ENCODE results near the gene CC2D1B.

The CC2D1B gene

DNA sequence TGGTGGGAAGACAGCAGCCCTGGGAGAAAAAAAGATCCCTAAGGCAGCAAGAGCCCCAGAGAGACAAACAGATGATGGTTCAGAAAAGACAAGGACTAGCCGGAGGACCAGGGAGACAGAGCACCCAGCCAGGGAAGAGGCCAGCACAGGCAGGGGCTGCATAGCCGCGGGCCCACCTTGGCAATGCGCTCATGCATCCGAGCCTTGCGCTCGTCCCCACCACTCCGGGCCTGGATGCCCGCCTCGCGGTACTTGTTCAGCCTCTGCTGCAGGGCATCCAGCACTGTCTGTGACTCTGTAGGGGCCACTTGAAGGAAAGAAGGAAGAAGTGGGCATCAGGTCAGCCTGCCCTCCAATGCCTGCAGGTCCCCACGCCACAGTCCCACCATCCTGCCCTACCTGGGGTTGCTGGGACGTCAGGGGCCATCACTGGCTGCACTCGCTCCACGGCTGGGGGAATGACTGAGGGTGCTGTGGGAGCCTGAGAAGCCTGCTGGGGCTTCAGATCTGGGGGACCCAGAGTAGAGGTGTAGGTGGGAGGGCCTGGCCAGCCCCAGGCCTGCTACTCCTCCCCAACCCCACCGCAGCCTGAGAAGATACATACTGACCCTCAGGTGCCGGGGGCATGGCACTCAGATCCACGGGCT lies 7.0 kb downstream of the CC2D1B start:
- no peak for DNase-seq

DNA sequence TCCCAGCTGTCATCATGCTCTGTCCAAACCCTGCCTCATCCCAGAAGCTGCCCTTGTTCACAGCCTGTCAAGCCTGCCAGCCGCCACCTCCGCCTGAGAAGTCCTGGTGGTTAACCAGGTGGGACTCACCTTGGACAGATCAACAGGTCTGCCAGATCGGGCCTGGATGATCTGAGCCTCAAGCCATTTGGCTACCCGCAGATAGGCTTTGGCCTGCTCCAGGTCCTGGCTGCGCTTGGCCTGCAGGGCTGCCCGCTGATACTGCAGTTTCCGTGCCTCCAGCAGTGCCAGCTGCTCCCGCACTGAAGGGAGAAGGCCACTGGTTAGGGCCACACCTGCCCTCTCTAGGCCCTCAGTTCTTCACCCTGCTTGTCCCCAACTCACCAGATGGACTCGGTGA lies 8.6 kb downstream of the CC2D1B start:
- no peak for DNase-seq

DNA sequence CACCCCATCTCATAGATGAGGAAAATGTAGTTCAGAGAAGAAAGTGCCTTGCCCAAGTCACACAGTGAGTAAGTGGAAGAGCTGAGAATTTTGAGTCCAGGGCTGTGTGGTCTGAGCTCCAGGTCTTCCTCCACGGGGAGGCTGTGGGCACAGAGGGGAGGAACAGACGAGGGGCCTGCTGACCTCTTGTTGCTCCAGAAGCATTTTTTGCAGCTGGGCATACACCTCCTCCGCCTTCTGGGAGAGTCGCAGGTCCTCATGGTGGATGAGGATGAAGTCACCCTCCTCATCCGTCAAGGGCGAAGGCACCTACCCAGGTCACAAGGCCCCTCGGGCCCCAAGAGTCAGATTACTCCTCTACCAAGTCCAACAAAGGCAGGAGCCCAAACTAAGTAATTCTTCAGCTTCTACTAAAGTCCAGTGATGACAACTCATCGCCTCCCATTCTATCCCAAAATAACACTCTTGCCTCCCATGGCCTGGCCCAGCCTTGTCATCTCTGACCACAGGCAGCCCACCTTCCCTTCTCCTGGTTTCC lies 9.1 kb downstream of the CC2D1B start:
- no peak for DNase-seq

DNA sequence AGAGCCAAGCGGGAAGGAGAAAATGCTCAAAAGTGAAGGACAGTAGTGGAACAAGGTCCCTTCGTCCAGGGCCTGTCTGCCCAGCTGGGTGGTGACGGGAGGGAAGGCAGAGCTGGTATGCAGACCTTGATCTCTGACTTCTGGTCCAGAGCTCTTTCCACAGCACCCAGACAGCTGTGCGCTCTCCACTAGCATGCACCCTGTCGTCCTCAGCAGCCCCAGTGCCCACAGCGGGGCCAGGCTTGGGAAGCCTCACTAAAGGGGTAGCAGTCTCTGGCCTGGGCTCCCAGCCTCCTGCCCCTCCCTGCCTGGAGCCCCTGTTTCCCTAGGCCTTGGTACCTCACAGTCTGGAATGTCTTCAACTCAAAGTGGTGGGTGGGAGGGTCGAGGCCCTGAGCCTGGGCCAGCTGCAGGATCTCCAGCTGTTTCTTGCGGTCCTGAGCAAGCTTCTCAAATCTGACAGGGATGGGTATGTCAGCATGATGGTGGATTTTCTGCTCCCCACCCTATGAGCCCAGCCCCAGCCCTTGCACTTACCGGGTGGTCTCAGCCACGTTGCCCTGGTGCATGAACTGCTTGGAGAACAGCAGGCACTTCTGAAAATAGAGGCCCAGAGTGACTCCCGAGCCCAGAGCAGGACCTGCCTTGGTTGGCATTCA lies 10.0 kb downstream of the CC2D1B start:
- no peak for DNase-seq

DNA sequence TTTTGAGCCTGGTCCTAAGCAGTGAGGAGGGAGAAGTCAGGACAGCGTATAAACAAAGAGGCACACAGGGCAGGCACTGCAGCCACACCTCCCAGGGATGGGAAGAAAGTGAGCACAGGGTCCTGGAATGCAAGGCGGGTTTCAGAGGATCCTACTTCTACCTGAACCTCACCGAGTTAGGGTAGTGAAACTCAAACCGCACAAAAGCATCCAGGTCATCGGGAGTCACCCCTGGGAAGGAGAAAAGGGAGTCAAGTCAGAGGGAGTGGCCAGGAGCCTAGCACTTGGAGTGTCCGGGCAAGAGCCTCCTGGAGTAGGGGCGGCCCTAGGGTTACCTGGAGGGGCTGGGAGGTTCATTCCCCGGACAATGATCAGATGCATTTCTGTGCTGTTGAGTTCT lies 10.6 kb downstream of the CC2D1B start:
- no peak for DNase-seq

DNA sequence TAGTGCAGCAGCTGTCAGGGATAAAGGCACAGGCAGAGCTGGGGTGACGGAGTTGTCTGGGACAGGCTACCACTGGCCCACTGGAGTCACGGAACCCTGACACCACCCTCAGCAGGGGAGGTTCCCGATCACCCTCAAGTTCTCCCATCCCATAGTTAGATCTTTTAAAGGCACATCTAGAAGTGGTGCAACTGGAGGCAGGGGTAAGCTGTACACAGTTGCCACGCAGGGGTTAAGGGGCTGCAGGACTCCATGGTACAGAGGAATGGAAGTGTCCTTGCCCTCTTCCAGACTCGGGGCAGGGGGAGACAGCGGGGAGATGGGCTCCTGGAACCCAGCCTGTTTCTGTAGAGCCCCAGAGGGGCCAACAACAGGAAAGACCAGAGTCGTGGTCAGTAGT lies 13.3 kb downstream of the CC2D1B start:
- no peak for DNase-seq

DNA sequence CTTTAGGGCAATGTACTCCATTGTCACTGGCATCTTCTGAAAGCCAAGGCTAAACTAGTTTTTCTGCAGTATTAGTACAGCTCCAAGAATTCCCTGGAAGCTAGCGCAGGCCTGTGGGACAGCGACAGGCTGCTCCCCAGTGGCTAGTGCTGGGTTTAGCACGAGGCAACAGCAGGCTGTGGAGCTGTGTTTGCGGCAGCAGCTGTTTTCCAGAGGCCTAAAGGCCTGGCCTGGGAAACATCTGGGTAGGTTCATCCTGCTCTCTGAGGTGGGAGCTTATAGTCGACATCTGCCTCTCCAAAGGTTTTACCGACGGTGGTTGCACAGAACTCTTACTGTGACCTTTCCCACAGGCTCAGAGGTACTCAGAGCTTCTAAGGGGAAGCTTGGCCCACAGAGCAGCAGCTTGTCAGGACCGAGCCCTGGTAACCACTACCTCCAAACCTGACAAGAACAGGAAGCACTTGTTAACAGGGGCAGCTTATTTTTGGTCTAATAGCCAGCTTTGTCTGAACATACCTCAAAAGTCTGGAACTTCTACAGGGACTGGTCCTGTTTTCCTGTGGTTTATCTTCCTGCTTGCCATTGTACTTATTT lies 17.2 kb downstream of the CC2D1B start:
- no peak for DNase-seq

DNA sequence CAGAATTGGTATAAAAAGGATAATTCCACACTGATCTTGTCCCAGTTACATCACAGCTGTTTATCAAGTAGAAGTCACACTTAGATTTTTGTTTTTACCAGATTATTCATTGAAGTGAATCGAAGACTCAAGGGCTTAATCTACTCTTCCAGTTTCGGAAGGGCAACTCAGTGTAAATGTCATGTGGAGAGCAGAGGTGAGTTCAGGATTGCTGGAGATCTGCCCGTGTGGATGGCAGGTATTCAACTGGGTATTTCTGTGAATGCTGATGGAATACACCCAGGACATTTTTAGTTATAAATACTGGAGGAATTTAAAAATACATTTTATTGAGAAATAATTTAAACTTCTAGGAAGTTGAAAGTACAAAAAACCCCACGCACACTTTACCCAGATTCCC lies 19.4 kb downstream of the CC2D1B start:
- DNase-seq = no peak

DNA sequence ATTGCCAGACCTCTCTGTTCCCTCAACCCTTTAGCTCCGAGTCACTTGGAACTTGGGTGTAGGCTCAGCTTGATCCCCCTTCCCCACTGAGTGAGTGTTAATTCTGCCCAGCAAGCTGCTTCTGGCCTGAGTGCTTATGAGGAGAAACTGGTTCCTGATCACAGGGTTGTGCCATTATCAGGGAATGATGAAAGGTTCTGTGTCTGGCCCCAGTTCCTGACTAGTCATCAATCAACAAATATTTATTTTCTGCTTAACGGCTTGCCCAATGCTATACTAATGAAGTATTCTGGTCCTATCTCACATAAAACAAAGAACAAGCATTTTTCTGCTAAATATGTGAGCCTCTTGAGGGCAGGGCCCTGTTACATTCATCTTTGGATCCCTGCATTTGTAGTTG lies 20.8 kb downstream of the CC2D1B start:
- no peak for DNase-seq

DNA sequence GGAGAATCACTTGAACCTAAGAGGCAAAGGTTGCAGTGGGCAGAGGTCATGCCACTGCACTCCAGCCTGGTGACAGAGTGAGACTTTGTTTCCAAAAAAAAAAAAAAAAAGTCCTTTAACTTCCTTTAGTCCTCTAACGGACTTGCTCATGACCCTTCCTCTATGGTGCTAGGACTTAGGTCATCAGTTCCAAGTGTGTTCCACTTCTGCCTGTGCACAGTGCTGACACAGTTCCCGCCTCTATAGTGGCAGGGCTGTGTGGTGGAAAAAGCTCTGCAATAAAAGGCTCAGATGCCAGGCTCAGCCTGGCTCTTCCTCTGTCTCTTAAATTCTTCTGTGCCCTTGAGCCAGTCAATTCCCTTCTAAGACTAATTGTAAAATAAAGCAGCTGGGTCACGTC lies 22.0 kb downstream of the CC2D1B start:
- DNase-seq = no peak

DNA sequence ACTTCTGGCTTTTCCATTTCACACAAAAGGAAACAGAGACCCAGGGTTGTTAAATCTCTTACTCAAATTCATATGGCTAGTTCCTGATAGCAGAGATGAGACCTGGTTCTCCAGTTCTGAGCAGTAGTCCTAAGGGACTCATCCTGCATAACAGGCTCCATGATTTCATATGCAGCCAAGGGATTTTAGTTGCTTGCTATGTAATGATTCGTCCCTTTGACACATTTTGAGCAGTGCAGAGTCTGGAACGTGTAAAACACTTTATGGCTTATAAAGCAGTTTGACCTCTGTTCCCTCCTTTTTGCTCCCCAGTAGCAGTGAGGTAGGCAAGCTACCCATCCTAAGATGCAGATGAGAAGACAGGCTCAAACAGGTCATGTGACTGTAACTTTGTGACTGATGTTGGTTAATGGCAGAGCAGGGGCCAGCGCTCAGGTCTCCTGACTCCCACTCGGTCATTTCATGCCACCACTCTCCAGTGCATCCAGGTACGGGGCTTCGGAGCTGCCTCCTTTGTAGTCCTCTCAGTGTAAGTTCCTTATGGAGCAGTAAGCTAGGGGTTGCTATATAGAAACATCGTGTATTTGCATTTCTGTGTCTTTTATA lies 24.2 kb downstream of the CC2D1B start:
- DNase-seq = no peak

DNA sequence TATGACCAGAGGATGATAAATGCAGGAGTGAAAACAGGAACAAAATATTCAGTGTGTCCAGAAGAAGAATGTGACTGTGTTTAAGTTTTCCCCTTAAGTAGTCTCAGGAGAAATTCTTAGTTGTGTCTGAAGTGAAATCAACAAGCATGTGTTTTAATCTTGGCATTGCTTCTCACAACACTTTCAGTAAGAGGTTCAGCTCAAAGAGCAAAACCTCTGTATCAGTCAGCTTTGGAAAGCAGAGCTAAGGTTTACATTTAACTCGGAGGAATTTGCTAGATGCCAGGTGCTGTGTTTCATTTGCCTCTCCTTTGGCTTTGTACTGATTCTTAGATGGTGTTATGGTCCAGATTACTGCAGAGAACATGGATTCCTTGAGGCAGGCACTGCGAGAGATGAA lies 28.6 kb downstream of the CC2D1B start:
- DNase-seq = no peak

DNA sequence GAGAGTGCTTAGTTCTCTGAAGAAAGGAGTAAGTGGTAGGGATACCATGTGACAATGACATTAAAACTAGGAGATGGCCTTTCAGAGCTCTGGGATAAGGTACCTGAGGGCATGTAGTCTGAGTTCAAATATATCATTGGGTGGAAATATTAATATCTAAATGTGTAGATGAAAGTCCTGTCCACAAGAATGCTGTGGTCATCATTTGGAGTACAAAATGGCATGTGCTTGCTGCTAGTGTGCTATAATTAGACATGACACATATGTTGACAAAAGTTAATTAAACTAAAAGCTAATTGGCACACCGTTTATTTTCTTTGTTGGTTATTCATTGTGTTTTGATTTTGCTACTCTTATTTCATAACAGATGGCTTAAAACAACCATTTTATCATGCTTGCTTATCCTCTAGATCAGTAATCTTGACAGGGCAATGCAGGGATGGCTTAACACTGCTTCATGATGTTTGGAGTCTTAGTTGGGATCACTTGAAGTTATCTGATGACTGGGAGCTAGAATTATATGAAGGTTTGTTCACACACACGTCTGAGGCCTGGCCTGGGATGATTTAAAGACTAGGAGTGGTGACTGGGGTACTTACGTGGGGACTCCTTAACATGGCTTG lies 31.0 kb downstream of the CC2D1B start:
- DNase-seq = no peak

DNA sequence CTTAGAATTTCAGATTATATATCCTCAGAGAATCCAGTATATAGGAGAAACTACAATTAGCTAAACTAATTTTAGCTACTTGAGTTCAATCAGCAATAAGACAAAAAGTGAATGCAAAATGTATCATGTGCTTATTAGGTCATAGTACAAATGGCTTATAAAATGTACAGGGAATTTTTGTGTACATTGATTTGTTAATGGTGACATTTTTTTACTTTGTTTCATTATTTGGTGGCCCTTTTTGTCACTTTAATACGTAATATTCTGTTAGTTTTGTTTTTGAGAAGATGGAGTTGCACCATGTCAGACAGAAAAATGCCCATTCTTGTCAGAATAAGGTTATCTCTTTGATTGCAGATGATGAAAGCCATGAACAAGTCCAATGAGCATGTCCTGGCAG lies 33.6 kb downstream of the CC2D1B start:
- DNase-seq = no peak

DNA sequence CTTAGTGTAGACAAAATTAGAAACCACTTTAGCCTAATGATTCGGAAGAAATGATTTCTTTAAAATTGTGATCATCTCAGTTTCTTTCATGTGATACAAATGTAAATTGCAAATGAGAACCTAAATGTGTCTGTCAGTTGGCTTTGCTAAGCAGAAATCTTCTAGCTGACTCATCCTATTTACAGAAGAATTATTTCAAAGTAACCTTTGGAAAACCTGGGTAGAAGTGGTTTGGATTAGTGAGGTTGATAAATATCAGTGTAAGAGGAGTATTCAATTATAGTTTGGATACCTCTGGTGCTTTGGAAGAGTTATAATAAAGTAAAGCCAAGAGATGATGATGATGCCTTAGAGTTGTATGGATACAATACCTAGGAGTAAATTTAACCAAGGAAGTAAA lies 37.4 kb downstream of the CC2D1B start:
- DNase-seq = peak in 1 of 2 experiments; percentile 24

DNA sequence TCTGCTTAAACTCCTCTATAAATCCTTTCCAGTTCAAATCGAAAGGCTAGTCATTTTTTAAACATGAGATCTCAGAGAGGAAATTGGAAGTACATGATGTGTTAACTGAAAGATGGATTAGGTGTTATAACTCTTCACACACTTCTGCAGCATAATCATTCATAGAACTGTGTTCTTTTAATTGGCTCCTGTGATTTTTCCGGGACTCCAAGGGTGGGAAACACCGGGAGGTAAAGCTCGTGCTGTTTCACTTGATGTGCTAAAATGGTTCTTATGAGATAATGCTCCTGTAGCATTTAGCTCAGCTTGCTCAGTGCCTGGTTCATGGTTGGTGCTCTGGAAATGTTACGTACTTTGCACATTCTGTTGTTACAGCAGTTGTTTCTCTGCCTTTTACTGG lies 40.2 kb downstream of the CC2D1B start:
- no peak for DNase-seq

DNA sequence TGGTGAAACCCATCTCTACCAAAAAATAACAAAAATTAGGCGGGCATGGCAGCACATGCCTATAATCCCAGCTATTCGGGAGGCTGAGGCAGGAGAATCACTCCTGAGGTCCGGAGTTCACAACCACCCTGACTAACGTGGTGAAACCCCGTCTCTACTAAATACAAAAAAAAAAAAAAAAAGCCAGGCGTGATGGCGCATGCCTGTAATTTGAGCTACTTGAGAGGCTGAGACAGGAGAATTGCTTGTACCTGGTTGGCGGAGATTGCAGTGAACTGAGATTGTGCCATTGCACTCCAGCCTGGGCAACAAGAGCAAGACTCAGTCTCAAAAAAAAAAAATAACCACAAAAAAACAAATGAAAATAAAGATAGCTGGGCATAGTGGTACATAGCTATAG lies 42.3 kb downstream of the CC2D1B start:
- DNase-seq = no peak

DNA sequence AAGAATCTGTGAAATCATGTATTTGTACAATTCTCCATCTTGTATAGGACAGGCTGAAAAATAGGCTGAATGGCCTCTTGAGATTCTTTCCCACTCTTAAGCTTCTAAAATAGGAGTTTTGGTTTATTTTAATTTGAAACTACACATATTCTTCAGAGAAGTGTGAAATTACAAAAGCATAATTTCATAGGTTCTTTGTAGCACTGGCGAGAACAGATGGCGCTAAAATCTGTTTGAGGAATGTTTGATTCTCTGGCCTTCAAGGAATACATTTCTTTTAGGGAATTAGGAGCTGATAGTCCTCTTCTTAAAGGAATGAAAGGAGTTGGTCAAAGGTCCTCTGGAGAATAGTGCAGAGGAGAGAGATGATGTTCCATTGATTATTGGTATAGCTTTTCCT lies 44.9 kb downstream of the CC2D1B start:
- DNase-seq = no peak

DNA sequence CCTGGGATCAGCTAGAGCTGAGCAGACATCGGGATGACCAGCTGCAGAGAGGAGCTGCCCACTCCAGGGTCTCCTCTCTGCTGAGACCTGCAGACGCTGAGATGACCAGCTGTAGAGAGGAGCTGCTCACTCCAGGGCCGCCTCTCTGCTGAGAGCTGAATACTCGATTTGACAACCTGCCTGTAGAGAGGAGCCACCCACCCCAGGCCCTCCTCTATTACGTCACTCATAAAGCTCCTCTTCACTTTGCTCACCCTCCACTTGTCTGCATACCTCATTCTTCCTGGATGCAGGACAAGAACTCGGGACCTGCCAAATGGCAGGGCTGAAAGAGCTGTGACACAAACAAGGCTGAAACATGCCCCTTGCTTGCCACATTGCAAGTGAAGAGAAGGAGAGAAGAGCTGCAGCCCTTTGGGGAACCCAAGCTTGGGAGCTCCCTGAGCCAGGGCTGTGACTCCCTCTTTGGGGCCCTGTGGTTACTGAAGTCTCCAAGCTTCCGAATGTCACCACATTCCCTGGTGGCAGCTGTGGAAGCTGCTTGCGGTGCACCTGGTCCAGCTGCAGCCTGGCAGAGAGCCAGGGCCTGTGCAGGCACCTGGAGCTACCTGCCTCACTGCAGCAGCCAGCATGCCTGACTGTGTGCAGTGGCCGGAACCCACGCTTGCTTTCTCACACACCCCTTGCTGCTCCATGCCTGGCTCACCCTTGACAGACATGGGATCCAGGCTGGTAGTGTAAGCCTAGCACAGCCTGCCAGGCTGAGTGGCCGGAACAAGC lies 59.6 kb downstream of the CC2D1B start:
- DNase-seq = no peak

DNA sequence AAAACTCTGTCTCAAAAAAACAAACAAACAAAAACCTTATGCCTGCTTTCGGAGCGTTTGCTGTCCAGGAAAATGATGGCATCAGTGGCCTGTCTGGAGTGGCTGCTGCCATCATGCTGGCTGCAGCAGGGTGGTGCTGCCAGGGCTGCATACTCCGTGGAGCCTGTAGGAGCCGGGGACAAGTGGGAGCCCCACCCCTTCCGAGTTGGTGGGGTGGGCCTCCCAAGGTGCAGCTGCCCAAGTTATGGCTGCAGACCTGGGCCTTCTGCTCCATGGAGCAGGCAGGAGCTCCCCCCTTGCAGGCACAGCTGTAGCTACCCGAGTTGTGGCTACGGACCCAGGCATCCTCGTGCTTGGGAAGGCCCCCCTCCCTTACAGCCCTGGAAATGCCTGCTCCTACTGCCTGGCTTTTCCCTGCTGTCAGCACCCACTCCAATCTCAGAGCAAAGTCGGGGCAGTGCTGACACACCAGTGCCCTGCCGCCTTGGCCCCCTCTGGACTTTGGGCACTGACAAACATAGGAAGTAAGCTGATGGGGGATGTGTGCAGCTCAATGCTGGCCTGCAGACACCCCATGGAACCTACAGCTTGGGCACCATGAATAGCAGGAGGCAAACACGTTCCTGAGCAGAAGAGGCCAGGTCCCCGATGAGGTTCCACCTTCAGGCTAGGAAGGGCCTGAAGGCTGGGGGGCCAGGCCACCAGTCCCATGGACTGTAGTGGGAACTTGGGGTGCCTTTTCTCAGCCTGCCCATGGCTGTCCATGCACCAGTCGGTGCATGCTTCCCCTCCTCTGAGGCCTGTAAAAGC lies 60.4 kb downstream of the CC2D1B start:
- no peak for DNase-seq
